ENCODE data around the gene TMPRSS3. TPM values are rescaled to one million over a fixed set of nuclear protein-coding genes. Genes with fewer than 3 reads are reported as not detected.

TMPRSS3 gene
- total and polyA plus RNA-seq, 2 of the 13 experiments (the other 11 are each of a cell fraction or from before 2014, with no cell fraction given), result 2.8 to 16.9 TPM

DNA sequence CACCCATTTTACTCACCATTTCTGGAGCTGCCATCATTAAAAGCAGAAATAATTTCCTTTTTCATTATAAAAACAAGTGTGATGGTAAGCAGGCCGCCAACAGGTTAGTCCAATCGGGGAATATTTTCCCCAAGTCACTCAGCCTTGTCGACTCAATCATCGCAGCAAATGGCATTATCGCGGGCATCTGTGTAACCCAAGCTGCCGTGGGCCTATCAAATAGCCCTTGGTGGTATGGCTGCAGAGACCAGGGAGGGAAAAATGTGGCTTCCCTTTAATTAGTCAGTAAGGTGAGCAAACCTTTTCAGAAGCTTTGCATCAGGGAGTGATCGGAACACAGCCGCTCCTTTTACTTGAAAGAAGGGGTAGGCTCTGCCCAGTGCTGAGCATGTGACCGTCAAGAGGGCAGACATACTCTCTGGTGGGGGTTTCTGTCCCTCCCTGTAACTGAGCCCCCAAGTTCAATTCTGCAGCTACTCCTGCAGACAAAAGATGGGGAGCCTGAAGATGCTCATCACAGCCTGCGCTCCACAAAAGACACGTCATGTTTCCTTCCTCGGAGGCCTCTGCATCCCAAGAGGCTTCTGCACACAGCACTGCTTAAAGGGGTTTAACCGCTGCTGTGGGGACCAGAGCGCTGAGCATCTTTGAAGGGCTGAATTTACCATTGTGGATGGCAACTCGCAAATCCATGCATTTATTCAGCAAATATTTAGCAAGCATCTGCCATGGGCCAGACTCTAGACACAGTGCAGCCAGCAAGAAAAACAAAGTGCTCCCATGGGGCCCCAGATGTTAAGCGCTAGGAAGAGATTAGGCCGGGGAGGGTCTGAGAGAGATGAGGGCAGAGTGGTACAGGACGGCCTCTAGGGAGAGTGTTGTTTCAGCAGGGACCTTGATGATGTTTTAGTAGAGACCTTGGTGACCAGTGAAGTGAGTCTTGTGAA, 1.2 kb upstream of the TMPRSS3 start:
- Histone ChIP-seq H2AFZ (ENCODE audit: low read length) (no peak overlapping the region), H3K4me3 (replicated peaks in 1 of 3; ENCODE audit: insufficient read depth in 1 of 3, low read depth in 2 of 3, low read length in 3 of 3) (no peak overlapping the region), H3K27ac (ENCODE audit: extremely low read length, insufficient read depth, low read length) (no peak overlapping the region), H4K20me1 (ENCODE audit: insufficient read depth, low read length) (no peaks in the 10 kb centered on the region), H3K9me3 (ENCODE audit: low read length) (peaks cover 8% of the 10 kb centered on the region), H3K4me1 (ENCODE audit: insufficient read depth, low read length) (peaks cover 24% of the 10 kb centered on the region), H3K79me2 (ENCODE audit: insufficient read depth, low read length) (no peaks in the 10 kb centered on the region), H3K27me3 (ENCODE audit: control insufficient read depth in 1 of 2, insufficient read depth in 2 of 2, low read length in 2 of 2) (no peaks in the 10 kb centered on the region; a peak in 1 of 5 replicates), H3K9ac (ENCODE audit: insufficient read depth, low read depth, low read length) (no peak overlapping the region), H3K36me3 (replicated peaks in 1 of 2; ENCODE audit: control insufficient read depth in 1 of 2, insufficient read depth in 2 of 2, low read length in 2 of 2) (no peaks in the 10 kb centered on the region), H3K4me2 (ENCODE audit: low read depth, low read length) (no peak overlapping the region)
- FAIRE-seq (no peak), DNase-seq (ENCODE audit: low spot score) (no peak), ATAC-seq (no peak)
- intact Hi-C loops (cut with micrococcal nuclease; ENCODE audit: unreplicated experiment), result no loop called here
- TF ChIP-seq SRSF9 (IDR thresholded peaks at IDR 0.05; ENCODE audit: borderline replicate concordance, insufficient read depth, low read depth, low read length, poor library complexity, severe bottlenecking) (no peak), XBP1 (CRISPR knock-in tag; IDR thresholded peaks at IDR 0.05) (no peak), DBP (CRISPR knock-in tag; IDR thresholded peaks at IDR 0.05; ENCODE audit: not compliant biosample characterization) (no peak), ZNF263 (CRISPR knock-in tag; IDR thresholded peaks at IDR 0.05) (no peak)
- TF ChIP-seq, protein P1, sequence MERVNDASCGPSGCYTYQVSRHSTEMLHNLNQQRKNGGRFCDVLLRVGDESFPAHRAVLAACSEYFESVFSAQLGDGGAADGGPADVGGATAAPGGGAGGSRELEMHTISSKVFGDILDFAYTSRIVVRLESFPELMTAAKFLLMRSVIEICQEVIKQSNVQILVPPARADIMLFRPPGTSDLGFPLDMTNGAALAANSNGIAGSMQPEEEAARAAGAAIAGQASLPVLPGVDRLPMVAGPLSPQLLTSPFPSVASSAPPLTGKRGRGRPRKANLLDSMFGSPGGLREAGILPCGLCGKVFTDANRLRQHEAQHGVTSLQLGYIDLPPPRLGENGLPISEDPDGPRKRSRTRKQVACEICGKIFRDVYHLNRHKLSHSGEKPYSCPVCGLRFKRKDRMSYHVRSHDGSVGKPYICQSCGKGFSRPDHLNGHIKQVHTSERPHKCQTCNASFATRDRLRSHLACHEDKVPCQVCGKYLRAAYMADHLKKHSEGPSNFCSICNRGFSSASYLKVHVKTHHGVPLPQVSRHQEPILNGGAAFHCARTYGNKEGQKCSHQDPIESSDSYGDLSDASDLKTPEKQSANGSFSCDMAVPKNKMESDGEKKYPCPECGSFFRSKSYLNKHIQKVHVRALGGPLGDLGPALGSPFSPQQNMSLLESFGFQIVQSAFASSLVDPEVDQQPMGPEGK (CRISPR knock-in tag; IDR thresholded peaks at IDR 0.05), result no peak
- no TSS peak for BruUV-seq (replicated peaks)
- WGBS (ENCODE audit: low lambda C conversion rate), result 74% methylated on average over 18 of the region's 19 CpGs
- ChIA-PET POLR2A (interaction anchor here (1.8 kb wide), 1 partner anchor 12 kb away, joined by 6 read pairs; no protein-coding TSS in a partner anchor), CTCF (ENCODE audit: low intra/inter-chr PET ratio, low total read pairs) (no interaction called here)
- in situ Hi-C loops (cut with HindIII; ENCODE audit: extremely low pct_ligation_motif_present, low pct_unique_long_range_greater_than_20kb), result no loop called here

Measured in HepG2 (cell line).